B cell (primary cell): ENCODE results near the gene TWNK. TPM values are rescaled to one million over a fixed set of nuclear protein-coding genes. Genes with fewer than 3 reads are reported as not detected.
"Not testable (repeated sequence)": the region's sequence is repeated elsewhere in the genome, so short reads cannot be mapped to it uniquely, and the experiment has no call there.

Experiments used
- ATAC-seq: fragments of 200-7000 bp; cut with Tn5 transposase; one replicate; pipeline ENCODE4 v1.10.0; 2021; ENCODE audit warnings: low read depth, mild to moderate bottlenecking, moderate number of reproducible peaks, moderate library complexity
- CTCF ChIA-PET: fragments of 350-600 bp; sonication (Branson Sonifier 250); formaldehyde crosslinking; loops from one replicate; lab custom pipeline; 2021; ENCODE audit warnings: antibody characterized with exemption, inconsistent platforms; lab: Charles Lee
- POLR2A ChIA-PET: fragments of 350-600 bp; sonication (Branson Sonifier 250); formaldehyde crosslinking; loops from one replicate; lab custom pipeline; 2021; ENCODE audit warnings: antibody characterized with exemption; lab: Charles Lee
- DNase-seq: peaks from one replicate; pipeline ENCODE4 v3.0.0; 2013
- H2AFZ ChIP-seq: 2 replicates; pipeline ENCODE4 v1.6.1; 2012; ENCODE audit warnings: mild to moderate bottlenecking, low read depth, low read length; ENCODE audit not compliant: insufficient read depth, poor library complexity, severe bottlenecking
- H3K27ac ChIP-seq, 2 donors: 1 replicate in 1 of 2; 2 replicates in 1 of 2; pipeline ENCODE4 v1.5.1; 2012 to 2013; ENCODE audit warnings: low read length in 2 of 2, mild to moderate bottlenecking in 2 of 2, moderate library complexity in 1 of 2
- H3K27me3 ChIP-seq, 4 experiments: fragments of 200-600 bp in 1 of 4; sonication (generic) in 1 of 4; replicated peaks in 1 of 4; 1 replicate in 2 of 4; 2 replicates in 2 of 4; pipeline versions ENCODE4 v1.6.1 to v1.7.0; 2013 to 2016; ENCODE audit warnings: low read length in 3 of 4, mild to moderate bottlenecking in 2 of 4, mixed read lengths in 1 of 4, moderate library complexity in 1 of 4; ENCODE audit not compliant: insufficient read depth in 4 of 4, control insufficient read depth in 3 of 4; ENCODE audit errors: control extremely low read depth in 1 of 4
- H3K36me3 ChIP-seq, 2 experiments: replicated peaks in 1 of 2; 1 replicate in 1 of 2; 2 replicates in 1 of 2; pipeline versions ENCODE4 v1.6.1 to v1.7.1; 2013; ENCODE audit warnings: low read length in 1 of 2; ENCODE audit not compliant: insufficient read depth in 2 of 2, control insufficient read depth in 1 of 2; ENCODE audit errors: control extremely low read depth in 1 of 2, extremely low read depth in 1 of 2
- H3K4me1 ChIP-seq, 2 donors: fragments of 200-600 bp in 1 of 2; sonication (generic) in 1 of 2; 1 replicate in 1 of 2; 2 replicates in 1 of 2; pipeline versions ENCODE4 v1.5.1 to v1.6.1; 2013 to 2017; ENCODE audit warnings: low read length in 2 of 2; ENCODE audit not compliant: control insufficient read depth in 2 of 2, insufficient read depth in 2 of 2
- H3K4me2 ChIP-seq: replicated peaks from 2 replicates; pipeline ENCODE3; 2012; ENCODE audit warnings: mild to moderate bottlenecking, low read depth, low read length; ENCODE audit not compliant: poor library complexity, severe bottlenecking
- H3K4me3 ChIP-seq, 5 experiments: fragments of 200-600 bp in 1 of 5; sonication (generic) in 1 of 5; 1 replicate in 3 of 5; 2 replicates in 2 of 5; pipeline versions ENCODE4 v1.5.1 to v1.7.0; 2011 to 2016; ENCODE audit warnings: low read length in 4 of 5, mild to moderate bottlenecking in 4 of 5, low read depth in 2 of 5, control low read depth in 1 of 5, moderate library complexity in 1 of 5; ENCODE audit not compliant: insufficient read depth in 1 of 5; ENCODE audit errors: control extremely low read depth in 1 of 5, extremely low read depth in 1 of 5
- H3K79me2 ChIP-seq: fragments of 200-600 bp; sonication (generic); one replicate; pipeline ENCODE4 v1.6.0; 2016; ENCODE audit warnings: low read length; ENCODE audit not compliant: control insufficient read depth, insufficient read depth
- H3K9ac ChIP-seq: fragments of 200-600 bp; sonication (generic); 2 replicates; pipeline ENCODE4 v1.6.1; 2017; ENCODE audit warnings: mild to moderate bottlenecking, low read length, moderate library complexity
- H3K9me3 ChIP-seq, 3 donors: one replicate each; pipeline versions ENCODE4 v1.6.1 to v1.7.1; 2013; ENCODE audit warnings: low read length in 2 of 3; ENCODE audit not compliant: control insufficient read depth in 2 of 3, insufficient read depth in 1 of 3; ENCODE audit errors: control extremely low read depth in 1 of 3
- H4K20me1 ChIP-seq: 2 replicates; pipeline ENCODE4 v1.6.0; 2012; ENCODE audit warnings: mild to moderate bottlenecking, low read length; ENCODE audit not compliant: insufficient read depth, control insufficient read depth, poor library complexity, severe bottlenecking
- H3K27ac Mint-ChIP-seq: one replicate; pipeline ENCODE4 v1.8.0; 2021; ENCODE audit warnings: mixed read lengths
- H3K27me3 Mint-ChIP-seq: one replicate; pipeline ENCODE4 v1.8.0; 2021; ENCODE audit warnings: mixed read lengths
- H3K4me1 Mint-ChIP-seq: one replicate; pipeline ENCODE4 v1.8.0; 2021; ENCODE audit warnings: mixed read lengths
- H3K4me3 Mint-ChIP-seq: one replicate; pipeline ENCODE4 v1.8.0; 2021; ENCODE audit warnings: mixed read lengths
- H3K9me3 Mint-ChIP-seq: one replicate; pipeline ENCODE4 v1.8.0; 2022; ENCODE audit warnings: mixed read lengths; ENCODE audit not compliant: insufficient read depth
- EZH2 ChIP-seq: IDR thresholded peaks from 2 replicates; pipeline ENCODE4 v1.6.1; 2012; ENCODE audit warnings: borderline replicate concordance, low read depth, mild to moderate bottlenecking, moderate library complexity, low read length; ENCODE audit not compliant: insufficient read depth, poor library complexity, severe bottlenecking
- WGBS: methylation state at CpG from one replicate; pipeline ENCODE4 v1.1.5; 2013; ENCODE audit warnings: missing lambda C conversion rate; ENCODE audit not compliant: insufficient coverage; 5-methylcytosine and 5-hydroxymethylcytosine counted together
- intact Hi-C: fragments of 100-400 bp; cut with micrococcal nuclease; formaldehyde crosslinking; loops from one replicate; pipeline ENCODE4 v1.10.0; 2022
- polyA plus RNA-seq: library from polyadenylated mRNA; depleted of rRNA; stranded (reverse); fragments of >200 nt; gene quantifications from 2 replicates; pipeline ENCODE4 v1.2.3, GENCODE V29; 2012
- total RNA-seq, 2 donors: library from RNA; stranded (reverse); fragments of 120-200 nt in 1 of 2; gene quantifications; 1 replicate in 1 of 2; 2 replicates in 1 of 2; pipeline versions ENCODE4 v1.2.3 to v1.2.4, GENCODE V29; 2013 to 2022
- TF ChIP-seq, protein P1 (sequence below): fragments of 200-600 bp; IDR thresholded peaks from one replicate; pipeline ENCODE4 v1.8.0; 2022; ENCODE audit warnings: antibody characterized with exemption, mild to moderate bottlenecking

TWNK gene
- total and polyA plus RNA-seq, 2 donors (not counting 1 experiment from before 2014, with no cell fraction given): 7.2 to 11.8 TPM

DNA sequence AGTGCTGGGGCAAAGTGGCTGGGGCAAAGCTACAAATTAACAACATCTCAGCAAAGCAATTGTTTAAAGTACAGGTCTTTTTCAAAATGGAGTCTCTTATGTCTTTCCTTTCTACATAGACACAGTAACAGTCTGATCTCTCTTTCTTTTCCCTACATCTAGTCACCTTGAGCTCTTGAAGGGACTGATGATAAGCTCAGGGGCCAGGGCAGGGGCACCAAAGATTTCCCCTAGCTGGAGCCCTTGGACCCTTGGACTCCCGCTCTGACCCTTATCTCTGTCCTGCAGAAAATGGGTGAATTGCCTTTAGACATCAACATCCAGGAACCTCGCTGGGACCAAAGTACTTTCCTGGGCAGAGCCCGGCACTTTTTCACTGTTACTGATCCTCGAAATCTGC, 47.1 kb downstream of the TWNK start:
- 94% methylated on average over 4 of the region's 4 CpGs for WGBS

GRCh38 chr10:101035314-101035713, 48.0 kb downstream of the TWNK start:
- no peak for ATAC-seq
- no peaks in the 10 kb centered on the region for H3K9me3 Mint-ChIP-seq

More for the DNA sequence above, 47.1 kb downstream of the TWNK start:
- H2AFZ ChIP-seq, H3K4me3 ChIP-seq, POLR2A ChIA-PET, ATAC-seq, H4K20me1 ChIP-seq, intact Hi-C loops, H3K27me3 ChIP-seq, H3K27ac Mint-ChIP-seq, H3K9me3 ChIP-seq, H3K4me2 ChIP-seq, H3K9me3 Mint-ChIP-seq, H3K27me3 Mint-ChIP-seq, H3K4me3 Mint-ChIP-seq, H3K9ac ChIP-seq, H3K79me2 ChIP-seq, H3K27ac ChIP-seq, DNase-seq: not testable (repeated sequence)
- H3K4me1 Mint-ChIP-seq: peaks cover 19% of the 10 kb centered on the region
- Histone ChIP-seq H3K36me3 (peaks cover 0 to 14% of the 10 kb centered on the region in 2 experiments), H3K4me1 (peaks cover 14 to 26% of the 10 kb centered on the region in 2 donors)
- CTCF ChIA-PET: interaction anchor here (0.8 to 1.3 kb wide), 4 partner anchors 9 to 108 kb away, joined by 3 to 9 read pairs (median 3); no protein-coding TSS in a partner anchor

More at GRCh38 chr10:101035314-101035713, 48.0 kb downstream of the TWNK start:
- Mint-ChIP-seq H3K4me3 (no peak overlapping the region), H3K27me3 (no peaks in the 10 kb centered on the region), H3K27ac (no peak overlapping the region), H3K4me1 (peaks cover 19% of the 10 kb centered on the region)
- H3K9me3 ChIP-seq: peaks cover 0 to 2% (median 0%) of the 10 kb centered on the region in 3 donors
- H2AFZ ChIP-seq: no peak overlapping the region
- H3K36me3 ChIP-seq: peaks cover 0 to 14% of the 10 kb centered on the region in 2 experiments
- no peak overlapping the region for H3K4me2 ChIP-seq
- 100% methylated on average over 7 of the region's 7 CpGs for WGBS
- intact Hi-C loops: no loop called here
- no peaks in the 10 kb centered on the region for H3K79me2 ChIP-seq
- no peak overlapping the region for H3K27ac ChIP-seq
- peaks cover 0 to under 1% (median under 1%) of the 10 kb centered on the region in 4 experiments for H3K27me3 ChIP-seq
- H3K4me3 ChIP-seq: no peak overlapping the region
- H4K20me1 ChIP-seq: peaks cover 4% of the 10 kb centered on the region
- ChIA-PET POLR2A (no interaction called here), CTCF (interaction anchor here (0.5 to 1.3 kb wide), 8 partner anchors 8 to 107 kb away, joined by 3 to 9 read pairs (median 3); no protein-coding TSS in a partner anchor)
- H3K9ac ChIP-seq: no peak overlapping the region
- TF ChIP-seq, protein P1, sequence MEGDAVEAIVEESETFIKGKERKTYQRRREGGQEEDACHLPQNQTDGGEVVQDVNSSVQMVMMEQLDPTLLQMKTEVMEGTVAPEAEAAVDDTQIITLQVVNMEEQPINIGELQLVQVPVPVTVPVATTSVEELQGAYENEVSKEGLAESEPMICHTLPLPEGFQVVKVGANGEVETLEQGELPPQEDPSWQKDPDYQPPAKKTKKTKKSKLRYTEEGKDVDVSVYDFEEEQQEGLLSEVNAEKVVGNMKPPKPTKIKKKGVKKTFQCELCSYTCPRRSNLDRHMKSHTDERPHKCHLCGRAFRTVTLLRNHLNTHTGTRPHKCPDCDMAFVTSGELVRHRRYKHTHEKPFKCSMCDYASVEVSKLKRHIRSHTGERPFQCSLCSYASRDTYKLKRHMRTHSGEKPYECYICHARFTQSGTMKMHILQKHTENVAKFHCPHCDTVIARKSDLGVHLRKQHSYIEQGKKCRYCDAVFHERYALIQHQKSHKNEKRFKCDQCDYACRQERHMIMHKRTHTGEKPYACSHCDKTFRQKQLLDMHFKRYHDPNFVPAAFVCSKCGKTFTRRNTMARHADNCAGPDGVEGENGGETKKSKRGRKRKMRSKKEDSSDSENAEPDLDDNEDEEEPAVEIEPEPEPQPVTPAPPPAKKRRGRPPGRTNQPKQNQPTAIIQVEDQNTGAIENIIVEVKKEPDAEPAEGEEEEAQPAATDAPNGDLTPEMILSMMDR: no peak
- no peak for TF ChIP-seq EZH2
- H3K4me1 ChIP-seq: peaks cover 11 to 22% of the 10 kb centered on the region in 2 donors
- DNase-seq: peak; percentile 5
